Osteoblast (primary cell): Measurements from ENCODE around the gene CARD14. TPM values are rescaled to one million over a fixed set of nuclear protein-coding genes. Genes with fewer than 3 reads are reported as not detected.

Source experiments
- DNase-seq: peaks from one replicate; pipeline ENCODE4 v3.0.0; 2011; ENCODE audit warnings: low spot score, mixed read lengths; ENCODE audit not compliant: insufficient read length; ENCODE audit errors: missing footprints
- H2AFZ ChIP-seq: 2 replicates; pipeline ENCODE4 v1.6.0; 2011; ENCODE audit warnings: mild to moderate bottlenecking, low read length
- H3K27ac ChIP-seq: 2 replicates; pipeline ENCODE4 v1.5.1; 2011; ENCODE audit warnings: mild to moderate bottlenecking, low read depth, low read length, moderate library complexity
- H3K27me3 ChIP-seq: 2 replicates; pipeline ENCODE4 v1.6.0; 2012; ENCODE audit warnings: mild to moderate bottlenecking, control low read depth, inconsistent platforms, low read length, moderate library complexity; ENCODE audit not compliant: insufficient read depth
- H3K36me3 ChIP-seq: 2 replicates; pipeline ENCODE4 v1.5.1; 2011; ENCODE audit warnings: mild to moderate bottlenecking, low read length, control low read depth, moderate library complexity; ENCODE audit not compliant: insufficient read depth
- H3K4me1 ChIP-seq: 2 replicates; pipeline ENCODE4 v1.5.1; 2011; ENCODE audit warnings: mild to moderate bottlenecking, low read length, control low read depth, moderate library complexity; ENCODE audit not compliant: insufficient read depth
- H3K4me2 ChIP-seq: 2 replicates; pipeline ENCODE4 v1.6.0; 2011; ENCODE audit warnings: mild to moderate bottlenecking, low read length; ENCODE audit not compliant: insufficient read depth
- H3K4me3 ChIP-seq: fragments of 200-600 bp; sonication (generic); 3 replicates; pipeline ENCODE4 v1.5.1; 2012; ENCODE audit warnings: mild to moderate bottlenecking, low read length, inconsistent platforms; ENCODE audit not compliant: insufficient read depth
- H3K79me2 ChIP-seq: 2 replicates; pipeline ENCODE4 v1.6.0; 2012; ENCODE audit warnings: mild to moderate bottlenecking, low read length, control low read depth, inconsistent platforms; ENCODE audit not compliant: insufficient read depth
- H3K9me3 ChIP-seq: 2 replicates; pipeline ENCODE4 v1.5.1; 2011; ENCODE audit warnings: low read depth, low read length, control low read depth
- H4K20me1 ChIP-seq: 2 replicates; pipeline ENCODE4 v1.6.0; 2012; ENCODE audit warnings: mild to moderate bottlenecking, low read length, control low read depth; ENCODE audit not compliant: insufficient read depth
- CTCF ChIP-seq: IDR thresholded peaks from 2 replicates; pipeline ENCODE4 v1.5.1; 2011; ENCODE audit warnings: mild to moderate bottlenecking, low read depth, low read length, moderate library complexity; ENCODE audit errors: extremely low read depth
- total RNA-seq: library from RNA; depleted of rRNA; stranded (reverse); fragments of >200 nt; gene quantifications from 2 replicates; pipeline ENCODE4 v1.2.3, GENCODE V29; 2012

Gene CARD14
- total RNA-seq, 1 donor, result not detected

DNA sequence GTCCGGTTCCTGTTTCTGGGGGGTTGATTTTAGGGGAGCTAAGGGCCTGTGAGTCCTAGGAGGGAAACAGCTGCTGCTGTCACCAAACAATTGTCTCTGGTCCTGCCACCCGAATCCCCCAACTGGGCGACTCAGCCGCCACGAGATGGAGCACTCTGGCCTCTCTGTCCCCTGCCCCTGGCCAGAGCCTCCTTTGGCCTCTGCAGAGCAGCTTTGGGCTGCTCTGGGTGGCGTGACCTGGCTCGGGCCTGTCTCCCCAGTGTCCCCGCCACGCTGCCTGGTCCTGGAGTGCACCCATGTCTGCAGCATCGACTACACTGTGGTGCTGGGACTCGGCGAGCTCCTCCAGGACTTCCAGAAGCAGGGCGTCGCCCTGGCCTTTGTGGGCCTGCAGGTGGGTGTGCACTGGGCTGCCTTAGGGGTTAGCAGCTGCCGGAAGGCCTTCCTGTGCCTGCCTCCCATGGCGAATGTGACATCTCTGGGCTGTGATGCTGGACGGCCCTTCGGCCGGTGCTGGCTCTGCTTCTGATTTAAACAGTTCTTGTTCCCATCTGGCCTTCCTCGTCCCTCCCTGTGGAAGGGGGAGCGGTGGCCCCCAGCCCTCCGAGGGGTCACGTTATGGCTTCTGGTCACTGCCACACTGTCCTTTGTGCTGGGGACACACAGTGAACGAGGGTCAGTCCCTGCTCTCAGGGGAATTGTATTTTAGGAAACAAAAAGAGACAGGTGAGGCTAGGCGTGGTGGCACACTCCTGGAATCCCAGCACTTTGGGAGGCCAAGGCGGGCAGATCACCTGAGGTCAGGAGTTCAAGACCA lies 79.3 kb downstream of the CARD14 start:
- peak; percentile 50 for DNase-seq
- H3K79me2 ChIP-seq, result no peaks in the 10 kb centered on the region
- TF ChIP-seq CTCF, result no peak

GRCh38 chr17:80251966-80252365 lies 82.1 kb downstream of the CARD14 start:
- Histone ChIP-seq H3K27ac (no peak overlapping the region), H2AFZ (no peak overlapping the region), H3K9me3 (no peaks in the 10 kb centered on the region)

More for the DNA sequence above, 79.3 kb downstream of the CARD14 start:
- Histone ChIP-seq H3K27ac (no peak overlapping the region), H3K4me2 (no peak overlapping the region), H3K4me1 (peaks cover under 1% of the 10 kb centered on the region), H3K36me3 (no peaks in the 10 kb centered on the region), H2AFZ (no peak overlapping the region), H3K9me3 (no peaks in the 10 kb centered on the region), H3K27me3 (no peaks in the 10 kb centered on the region), H3K4me3 (no peak overlapping the region), H4K20me1 (no peaks in the 10 kb centered on the region)

DNA sequence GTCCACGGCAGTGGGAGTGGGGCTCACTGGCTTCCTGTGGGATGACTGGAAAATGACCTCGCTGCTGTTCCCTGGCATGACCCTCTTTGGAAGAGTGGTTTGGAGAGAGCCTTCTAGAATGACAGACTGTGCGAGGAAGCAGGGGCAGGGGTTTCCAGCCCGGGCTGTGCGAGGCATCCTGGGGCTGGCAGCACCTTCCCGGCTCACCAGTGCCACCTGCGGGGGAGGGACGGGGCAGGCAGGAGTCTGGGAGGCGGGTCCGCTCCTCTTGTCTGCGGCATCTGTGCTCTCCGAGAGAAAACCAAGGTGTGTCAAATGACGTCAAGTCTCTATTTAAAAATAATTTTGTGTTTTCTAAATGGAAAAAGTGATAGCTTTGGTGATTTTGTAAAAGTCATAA lies 83.0 kb downstream of the CARD14 start:
- DNase-seq, result peak; percentile 76
- Histone ChIP-seq H3K9me3 (no peaks in the 10 kb centered on the region), H3K36me3 (no peaks in the 10 kb centered on the region), H2AFZ (no peak overlapping the region), H4K20me1 (no peaks in the 10 kb centered on the region), H3K4me2 (no peak overlapping the region), H3K27me3 (no peaks in the 10 kb centered on the region), H3K79me2 (no peaks in the 10 kb centered on the region), H3K4me1 (peaks cover 15% of the 10 kb centered on the region), H3K4me3 (no peak overlapping the region), H3K27ac (no peak overlapping the region)
- peak; percentile 12 for TF ChIP-seq CTCF

More at GRCh38 chr17:80251966-80252365, 82.1 kb downstream of the CARD14 start:
- Histone ChIP-seq H3K4me3 (no peak overlapping the region), H3K4me1 (peaks cover 15% of the 10 kb centered on the region), H3K4me2 (no peak overlapping the region), H4K20me1 (no peaks in the 10 kb centered on the region), H3K79me2 (no peaks in the 10 kb centered on the region), H3K36me3 (no peaks in the 10 kb centered on the region), H3K27me3 (no peaks in the 10 kb centered on the region)
- DNase-seq, result no peak
- no peak for TF ChIP-seq CTCF

- DNase-seq, result peak; percentile 55
- Histone ChIP-seq H3K79me2 (no peaks in the 10 kb centered on the region), H3K4me2 (peak overlapping the region; percentile 51), H2AFZ (no peak overlapping the region), H3K9me3 (no peaks in the 10 kb centered on the region), H3K4me1 (peaks cover 15% of the 10 kb centered on the region), H3K36me3 (no peaks in the 10 kb centered on the region), H3K4me3 (no peak overlapping the region), H4K20me1 (no peaks in the 10 kb centered on the region), H3K27me3 (no peaks in the 10 kb centered on the region), H3K27ac (peak overlapping the region; percentile 84)
- TF ChIP-seq CTCF, result no peak
These were observed 84.0 kb downstream of the CARD14 start for GRCh38 chr17:80253631-80254395.
